ENCODE measurements around the gene PSME2. TPM values are rescaled to one million over a fixed set of nuclear protein-coding genes. Genes with fewer than 3 reads are reported as not detected.

The PSME2 gene
- total RNA-seq, 1 donor from 2014 or later: 120 TPM

GRCh38 chr14:24132061-24132685, 14.2 kb downstream of the PSME2 start:
- Mint-ChIP-seq H3K27me3 (no peaks in the 10 kb centered on the region), H3K27ac (no peak overlapping the region), H3K36me3 (ENCODE audit: insufficient read depth) (peaks cover under 1% of the 10 kb centered on the region), H3K9me3 (ENCODE audit: low read depth) (no peaks in the 10 kb centered on the region), H3K4me3 (ENCODE audit: low read depth) (no peak overlapping the region), H3K4me1 (ENCODE audit: low read depth) (peaks cover 16% of the 10 kb centered on the region)
- no peak for TF ChIP-seq CTCF (IDR thresholded peaks at IDR 0.05; ENCODE audit: unreplicated experiment)
- no peak for DNase-seq (ENCODE audit: low spot score, unreplicated experiment)

DNA sequence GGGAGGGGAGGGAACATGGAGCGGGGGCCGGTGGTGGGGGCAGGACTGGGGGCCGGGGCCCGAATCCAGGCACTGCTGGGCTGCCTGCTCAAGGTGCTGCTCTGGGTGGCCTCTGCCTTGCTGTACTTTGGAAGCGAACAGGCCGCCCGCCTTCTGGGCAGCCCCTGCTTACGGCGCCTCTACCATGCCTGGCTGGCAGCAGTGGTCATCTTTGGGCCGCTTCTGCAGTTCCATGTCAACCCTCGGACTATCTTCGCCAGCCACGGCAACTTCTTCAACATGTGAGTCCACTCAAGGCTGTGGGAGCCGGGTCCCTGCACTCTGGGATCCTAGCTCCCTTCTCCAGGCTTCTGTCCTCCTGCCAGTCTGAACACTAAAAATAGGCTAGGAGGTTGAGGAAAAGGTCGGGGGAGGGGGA, 14.9 kb downstream of the PSME2 start:
- no peak for TF ChIP-seq CTCF (IDR thresholded peaks at IDR 0.05; ENCODE audit: unreplicated experiment)
- H3K27ac Mint-ChIP-seq: no peak overlapping the region
- no peak overlapping the region for H3K4me3 Mint-ChIP-seq (ENCODE audit: low read depth)
- no peaks in the 10 kb centered on the region for H3K36me3 Mint-ChIP-seq (ENCODE audit: insufficient read depth)
- DNase-seq (ENCODE audit: low spot score, unreplicated experiment): no peak
- no peaks in the 10 kb centered on the region for H3K9me3 Mint-ChIP-seq (ENCODE audit: low read depth)
- peaks cover 10% of the 10 kb centered on the region for H3K4me1 Mint-ChIP-seq (ENCODE audit: low read depth)
- H3K27me3 Mint-ChIP-seq: no peaks in the 10 kb centered on the region

DNA sequence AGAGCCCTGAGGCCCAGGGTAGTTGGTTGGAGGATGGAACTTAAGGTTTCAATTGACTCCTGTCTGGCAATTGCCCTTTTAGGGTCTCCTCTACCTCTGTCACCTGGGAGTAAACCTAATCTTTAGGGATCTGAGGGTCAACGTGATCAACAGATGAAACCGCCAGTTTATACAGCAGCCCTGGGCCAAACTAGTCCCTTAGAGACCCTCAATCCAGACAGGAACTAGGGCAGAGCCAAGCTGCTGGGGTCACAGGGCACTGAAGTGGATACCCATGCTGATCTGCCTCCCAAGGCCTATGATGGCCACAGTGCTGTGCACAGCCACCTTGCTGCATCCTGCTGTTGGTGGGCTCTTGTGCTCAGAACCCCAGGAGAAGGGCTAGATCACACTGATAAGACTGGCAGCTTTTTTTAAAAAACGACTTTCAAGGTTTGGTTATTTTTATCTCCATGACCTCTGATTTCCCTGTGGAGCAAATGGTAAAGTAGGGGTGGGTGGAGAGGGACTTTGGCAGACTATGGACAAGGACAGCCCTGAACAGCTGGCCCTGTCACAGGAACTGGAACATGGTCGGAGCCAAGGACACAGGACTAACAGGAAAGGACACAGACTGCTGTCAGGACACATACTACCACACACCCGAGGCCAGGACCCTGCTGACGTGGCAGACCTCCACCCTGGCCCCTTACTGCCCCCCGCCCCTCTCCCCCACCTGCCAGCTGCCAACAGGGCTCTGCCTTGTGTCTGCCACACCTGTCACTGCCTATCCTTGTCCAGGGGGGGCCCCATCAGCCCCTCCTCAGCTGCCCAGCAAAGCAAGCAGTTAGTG, 15.5 kb downstream of the PSME2 start:
- H3K9me3 Mint-ChIP-seq (ENCODE audit: low read depth): no peaks in the 10 kb centered on the region
- no peaks in the 10 kb centered on the region for H3K27me3 Mint-ChIP-seq
- no peaks in the 10 kb centered on the region for H3K36me3 Mint-ChIP-seq (ENCODE audit: insufficient read depth)
- no peak for DNase-seq (ENCODE audit: low spot score, unreplicated experiment)
- no peak for TF ChIP-seq CTCF (IDR thresholded peaks at IDR 0.05; ENCODE audit: unreplicated experiment)
- H3K27ac Mint-ChIP-seq: no peak overlapping the region
- no peak overlapping the region for H3K4me3 Mint-ChIP-seq (ENCODE audit: low read depth)
- H3K4me1 Mint-ChIP-seq (ENCODE audit: low read depth): peaks cover 8% of the 10 kb centered on the region

DNA sequence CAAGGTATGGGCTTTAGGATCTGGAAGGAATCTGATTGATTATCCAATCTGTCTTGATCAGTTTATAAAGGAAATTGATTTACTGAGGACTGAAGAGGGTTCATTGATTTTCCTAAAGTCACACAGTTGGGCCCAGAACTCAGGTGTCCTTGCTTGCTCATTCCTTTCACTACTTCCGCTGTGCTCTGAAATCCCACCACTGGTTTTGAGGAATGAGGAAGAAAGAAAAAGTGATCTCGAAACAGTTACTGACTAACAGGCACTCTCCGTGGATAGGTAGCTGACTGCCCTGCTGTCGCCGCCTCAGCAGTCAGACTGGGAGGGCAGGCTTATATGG, 16.1 kb downstream of the PSME2 start, which contains the start of gene FITM1:
TSS of gene FITM1 (plus strand) at position 280 of the 337 bp plus-strand sequence. CDS start 905 bp downstream, outside the sequence.
- no peak for TF ChIP-seq CTCF (IDR thresholded peaks at IDR 0.05; ENCODE audit: unreplicated experiment)
- Mint-ChIP-seq H3K27me3 (no peaks in the 10 kb centered on the region), H3K4me1 (ENCODE audit: low read depth) (peaks cover 8% of the 10 kb centered on the region), H3K9me3 (ENCODE audit: low read depth) (no peaks in the 10 kb centered on the region), H3K27ac (no peak within 1 kb of the TSS), H3K36me3 (ENCODE audit: insufficient read depth) (no peaks in the 10 kb centered on the region), H3K4me3 (ENCODE audit: low read depth) (no peak within 1 kb of the TSS)
- DNase-seq (ENCODE audit: low spot score, unreplicated experiment): no peak

GRCh38 chr14:24129410-24129998, 16.9 kb downstream of the PSME2 start:
- H3K27me3 Mint-ChIP-seq: no peaks in the 10 kb centered on the region
- no peak for TF ChIP-seq CTCF (IDR thresholded peaks at IDR 0.05; ENCODE audit: unreplicated experiment)
- DNase-seq (ENCODE audit: low spot score, unreplicated experiment): no peak
- H3K36me3 Mint-ChIP-seq (ENCODE audit: insufficient read depth): peaks cover 1% of the 10 kb centered on the region
- H3K27ac Mint-ChIP-seq: no peak overlapping the region
- no peak overlapping the region for H3K4me3 Mint-ChIP-seq (ENCODE audit: low read depth)
- no peaks in the 10 kb centered on the region for H3K9me3 Mint-ChIP-seq (ENCODE audit: low read depth)
- H3K4me1 Mint-ChIP-seq (ENCODE audit: low read depth): peaks cover 5% of the 10 kb centered on the region
